Neural crest cell (in vitro differentiated cells): Measurements from ENCODE around the gene MROH9. TPM values are rescaled to one million over a fixed set of nuclear protein-coding genes. Genes with fewer than 3 reads are reported as not detected.

ENCODE experiments used
- DNase-seq: peaks from one replicate; pipeline ENCODE4 v3.0.0; 2021; ENCODE audit warnings: low read depth, mixed read lengths, low spot score
- H3K27ac Mint-ChIP-seq: one replicate; pipeline ENCODE4 v1.8.0; 2021; ENCODE audit warnings: mild to moderate bottlenecking, mixed read lengths; ENCODE audit not compliant: unreplicated experiment
- H3K27me3 Mint-ChIP-seq: 2 replicates; pipeline ENCODE4 v1.8.0; 2021; ENCODE audit warnings: low read depth, mild to moderate bottlenecking, mixed read lengths
- H3K36me3 Mint-ChIP-seq: 2 replicates; pipeline ENCODE4 v1.8.0; 2021; ENCODE audit warnings: low read depth, mild to moderate bottlenecking, mixed read lengths
- H3K4me1 Mint-ChIP-seq: 2 replicates; pipeline ENCODE4 v1.8.0; 2021; ENCODE audit warnings: mixed read lengths
- H3K4me3 Mint-ChIP-seq: one replicate; pipeline ENCODE4 v1.8.0; 2021; ENCODE audit warnings: mild to moderate bottlenecking, mixed read lengths
- H3K9me3 Mint-ChIP-seq: 2 replicates; pipeline ENCODE4 v1.8.0; 2021; ENCODE audit warnings: mixed read lengths
- CTCF ChIP-seq: fragments of 200-600 bp; sonication (generic); conservative IDR thresholded peaks from 2 replicates; pipeline ENCODE4 v1.5.0; 2021; ENCODE audit warnings: antibody characterized with exemption, mild to moderate bottlenecking
- long read RNA-seq: library from polyadenylated mRNA; unstranded; transcript quantifications from one replicate; pipeline ENCODE4 v2.0.0, GENCODE V29; 2020
- total RNA-seq: library from RNA; stranded (reverse); gene quantifications from 2 replicates; pipeline ENCODE4 v1.2.1, GENCODE V29; 2021

The MROH9 gene
- total RNA-seq = not detected in 2 replicates
- long read RNA-seq = 0 reads

- Mint-ChIP-seq H3K9me3 (peaks cover 2% of the 10 kb centered on the region), H3K36me3 (no peaks in the 10 kb centered on the region), H3K27me3 (peaks cover 13% of the 10 kb centered on the region), H3K4me3 (no peak within 1 kb of the TSS), H3K27ac (no peak within 1 kb of the TSS), H3K4me1 (no peaks in the 10 kb centered on the region)
- TF ChIP-seq CTCF = no peak
- no peak for DNase-seq
Measured at GRCh38 chr1:170935231-170935630, at the start of gene MROH9. Gene MROH9, plus strand, starts transcription at chr1:170935534. Its CDS starts 10,023 bp downstream, at chr1:170945557.

GRCh38 chr1:170885551-170885950, 49.8 kb upstream of the MROH9 start:
- H3K9me3 Mint-ChIP-seq = peaks cover 4% of the 10 kb centered on the region
- no peaks in the 10 kb centered on the region for H3K36me3 Mint-ChIP-seq
- no peak for TF ChIP-seq CTCF
- H3K4me3 Mint-ChIP-seq = no peak overlapping the region
- no peaks in the 10 kb centered on the region for H3K27me3 Mint-ChIP-seq
- H3K4me1 Mint-ChIP-seq = peaks cover 9% of the 10 kb centered on the region
- no peak for DNase-seq
- H3K27ac Mint-ChIP-seq = no peak overlapping the region

GRCh38 chr1:170886460-170886859, 48.9 kb upstream of the MROH9 start:
- H3K27me3 Mint-ChIP-seq = no peaks in the 10 kb centered on the region
- no peaks in the 10 kb centered on the region for H3K36me3 Mint-ChIP-seq
- H3K27ac Mint-ChIP-seq = no peak overlapping the region
- H3K4me3 Mint-ChIP-seq = no peak overlapping the region
- DNase-seq = no peak
- H3K4me1 Mint-ChIP-seq = peaks cover 6% of the 10 kb centered on the region
- no peak for TF ChIP-seq CTCF
- H3K9me3 Mint-ChIP-seq = peaks cover 4% of the 10 kb centered on the region

GRCh38 chr1:170887726-170888125, 47.6 kb upstream of the MROH9 start:
- H3K4me3 Mint-ChIP-seq = no peak overlapping the region
- DNase-seq = no peak
- H3K36me3 Mint-ChIP-seq = no peaks in the 10 kb centered on the region
- H3K4me1 Mint-ChIP-seq = no peaks in the 10 kb centered on the region
- peaks cover 4% of the 10 kb centered on the region for H3K9me3 Mint-ChIP-seq
- no peak for TF ChIP-seq CTCF
- H3K27me3 Mint-ChIP-seq = no peaks in the 10 kb centered on the region
- H3K27ac Mint-ChIP-seq = no peak overlapping the region

- peaks cover 2% of the 10 kb centered on the region for H3K27me3 Mint-ChIP-seq
- no peak for DNase-seq
- H3K36me3 Mint-ChIP-seq = no peaks in the 10 kb centered on the region
- no peak for TF ChIP-seq CTCF
- no peaks in the 10 kb centered on the region for H3K9me3 Mint-ChIP-seq
- no peak overlapping the region for H3K27ac Mint-ChIP-seq
- H3K4me1 Mint-ChIP-seq = no peaks in the 10 kb centered on the region
- no peak overlapping the region for H3K4me3 Mint-ChIP-seq
Measured at GRCh38 chr1:170891872-170892271, 43.5 kb upstream of the MROH9 start.
